PC-9 (cell line): ENCODE results near the gene RAPGEF6. TPM values are rescaled to one million over a fixed set of nuclear protein-coding genes. Genes with fewer than 3 reads are reported as not detected.

Experiments used
- BruUV-seq: library from RNA; stranded (reverse); fragments of 400-500 nt; replicated peaks from 2 replicates; lab custom pipeline; 2021; lab: Mats Ljungman, UMichigan
- CTCF ChIA-PET: fragments of 300-600 bp; sonication (Branson Sonifier 250); formaldehyde crosslinking; loops from one replicate; lab custom pipeline; 2022; ENCODE audit warnings: antibody characterized with exemption; lab: Charles Lee
- POLR2A ChIA-PET: fragments of 300-600 bp; sonication (Branson Sonifier 250); formaldehyde crosslinking; loops from one replicate; lab custom pipeline; 2022; ENCODE audit warnings: antibody characterized with exemption; ENCODE audit not compliant: unreplicated experiment; lab: Charles Lee
- DNase-seq, 2 experiments: peaks; one replicate each; pipeline versions ENCODE4 v3.0.0 to v3.0.0-alpha.2; 2015 to 2022; ENCODE audit warnings: mixed read lengths in 1 of 2
- H2AFZ ChIP-seq: fragments of 200-600 bp; sonication (generic); 2 replicates; pipeline ENCODE4 v1.8.1; 2017; ENCODE audit warnings: antibody characterized with exemption
- H3F3A ChIP-seq: fragments of 200-600 bp; sonication (generic); 2 replicates; pipeline ENCODE4 v1.8.1; 2017; ENCODE audit warnings: antibody characterized with exemption, mild to moderate bottlenecking, low read depth; ENCODE audit not compliant: insufficient read depth
- H3K27ac ChIP-seq: fragments of 200-600 bp; sonication (generic); 2 replicates; pipeline ENCODE4 v1.6.1; 2016; ENCODE audit warnings: mixed run types
- H3K27me3 ChIP-seq: fragments of 200-600 bp; sonication (generic); 2 replicates; pipeline ENCODE4 v1.6.1; 2016; ENCODE audit warnings: low read depth, mixed run types; ENCODE audit not compliant: insufficient read depth
- H3K36me3 ChIP-seq: fragments of 200-600 bp; sonication (generic); 2 replicates; pipeline ENCODE4 v1.6.1; 2016; ENCODE audit warnings: low read depth, mixed run types
- H3K4me1 ChIP-seq: fragments of 200-600 bp; sonication (generic); replicated peaks from 2 replicates; pipeline ENCODE4 v1.6.1; 2016; ENCODE audit warnings: mixed run types; ENCODE audit not compliant: insufficient read depth
- H3K4me2 ChIP-seq: fragments of 200-600 bp; sonication (generic); 2 replicates; pipeline ENCODE4 v1.6.1; 2017; ENCODE audit warnings: mixed run types
- H3K4me3 ChIP-seq: fragments of 200-600 bp; sonication (generic); 2 replicates; pipeline ENCODE4 v1.6.1; 2016; ENCODE audit warnings: mixed run types
- H3K79me2 ChIP-seq: fragments of 200-600 bp; sonication (generic); 2 replicates; pipeline ENCODE4 v1.6.1; 2017; ENCODE audit warnings: low read depth, mixed run types
- H3K9me2 ChIP-seq: fragments of 200-600 bp; sonication (generic); 2 replicates; pipeline ENCODE4 v1.8.1; 2017; ENCODE audit warnings: mild to moderate bottlenecking; ENCODE audit not compliant: insufficient read depth
- H3K9me3 ChIP-seq: fragments of 200-600 bp; sonication (generic); 2 replicates; pipeline ENCODE4 v1.8.1; 2016; ENCODE audit warnings: low read depth; ENCODE audit not compliant: insufficient read depth
- H4K20me1 ChIP-seq: fragments of 200-600 bp; sonication (generic); 2 replicates; pipeline ENCODE4 v1.8.1; 2017; ENCODE audit not compliant: insufficient read depth
- CTCF ChIP-seq: fragments of 200-600 bp; sonication (generic); conservative IDR thresholded peaks from 2 replicates; pipeline ENCODE4 v1.6.1; 2017; ENCODE audit warnings: mixed run types, antibody characterized with exemption, mild to moderate bottlenecking, moderate library complexity
- EZH2 ChIP-seq: fragments of 200-600 bp; sonication (generic); IDR thresholded peaks from 2 replicates; pipeline ENCODE4 v1.8.0; 2017; ENCODE audit warnings: antibody characterized with exemption, low read depth
- intact Hi-C: fragments of 100-400 bp; cut with micrococcal nuclease; formaldehyde crosslinking; loops from one replicate; pipeline ENCODE4 v1.10.0; 2022; ENCODE audit not compliant: unreplicated experiment
- total RNA-seq: library from RNA; stranded (reverse); gene quantifications from 2 replicates; pipeline ENCODE4 v1.2.3, GENCODE V29; 2021

Gene RAPGEF6
- total RNA-seq, 1 experiment from 2014 or later = 17.1 TPM

- no peaks in the 10 kb centered on the region for H3K4me1 ChIP-seq
- ChIA-PET CTCF (no interaction called here), POLR2A (no interaction called here)
- H3K9me2 ChIP-seq = no peaks in the 10 kb centered on the region
- no TSS peak for BruUV-seq
- intact Hi-C loops = no loop called here
- DNase-seq = no peak
- H3K27me3 ChIP-seq = no peaks in the 10 kb centered on the region
- H3K4me3 ChIP-seq = no peak overlapping the region
- TF ChIP-seq EZH2 (no peak), CTCF (no peak)
- H3F3A ChIP-seq = no peaks in the 10 kb centered on the region; the same call in 1 of the 2 replicates
- no peak overlapping the region for H3K27ac ChIP-seq
- no peaks in the 10 kb centered on the region for H3K9me3 ChIP-seq
- H3K4me2 ChIP-seq = no peak overlapping the region
- H3K36me3 ChIP-seq = peaks cover 26% of the 10 kb centered on the region
- no peaks in the 10 kb centered on the region; the same call in 1 of the 2 replicates for H4K20me1 ChIP-seq
- H3K79me2 ChIP-seq = no peaks in the 10 kb centered on the region
- no peak overlapping the region for H2AFZ ChIP-seq
Observed at GRCh38 chr5:131671994-131672655, 37.1 kb upstream of the RAPGEF6 start.

GRCh38 chr5:131671409-131671808, 36.4 kb upstream of the RAPGEF6 start:
- no peak overlapping the region for H3K27ac ChIP-seq
- no peak for DNase-seq
- TF ChIP-seq EZH2 (no peak), CTCF (no peak)
- no peaks in the 10 kb centered on the region for H3K9me2 ChIP-seq
- ChIA-PET CTCF (no interaction called here), POLR2A (interaction anchor here (0.6 kb wide), 1 partner anchor 8 kb away, joined by 5 read pairs; no protein-coding TSS in a partner anchor)
- H3K36me3 ChIP-seq = peaks cover 19% of the 10 kb centered on the region
- H3K4me2 ChIP-seq = no peak overlapping the region
- no TSS peak for BruUV-seq
- no peaks in the 10 kb centered on the region; the same call in 1 of the 2 replicates for H3F3A ChIP-seq
- H3K79me2 ChIP-seq = no peaks in the 10 kb centered on the region
- no peak overlapping the region for H3K4me3 ChIP-seq
- H2AFZ ChIP-seq = no peak overlapping the region
- no peaks in the 10 kb centered on the region; the same call in 1 of the 2 replicates for H4K20me1 ChIP-seq
- H3K27me3 ChIP-seq = no peaks in the 10 kb centered on the region
- no peaks in the 10 kb centered on the region for H3K4me1 ChIP-seq
- intact Hi-C loops = no loop called here
- H3K9me3 ChIP-seq = no peaks in the 10 kb centered on the region

- Histone ChIP-seq H3K4me3 (no peak overlapping the region), H3K4me2 (no peak overlapping the region), H2AFZ (no peak overlapping the region), H3K79me2 (no peaks in the 10 kb centered on the region), H3F3A (peaks cover 4% of the 10 kb centered on the region), H3K9me3 (no peaks in the 10 kb centered on the region), H4K20me1 (no peaks in the 10 kb centered on the region; the same call in 1 of the 2 replicates), H3K27me3 (no peaks in the 10 kb centered on the region), H3K27ac (no peak overlapping the region), H3K4me1 (no peaks in the 10 kb centered on the region), H3K9me2 (no peaks in the 10 kb centered on the region), H3K36me3 (peaks cover 9% of the 10 kb centered on the region)
- intact Hi-C loops = no loop called here
- no peak for DNase-seq
- no peak for TF ChIP-seq CTCF
- no peak for TF ChIP-seq EZH2
- ChIA-PET CTCF (no interaction called here), POLR2A (no interaction called here)
- no TSS peak for BruUV-seq
Observed at GRCh38 chr5:131664929-131665328, 29.9 kb upstream of the RAPGEF6 start.
